Coronary artery (tissue), 2 donors: Measurements from ENCODE around the gene PCDH15.

ENCODE experiments used
- DNase-seq: peaks from one replicate; pipeline ENCODE4 v3.0.0-alpha.2; 2017; ENCODE audit warnings: low spot score
- H3K27ac ChIP-seq, 2 donors: fragments of 200-600 bp; sonication (generic); one replicate each; pipeline ENCODE4 v1.5.1; 2016 to 2019
- H3K4me3 ChIP-seq: fragments of 200-600 bp; sonication (generic); 2 replicates; pipeline ENCODE4 v1.5.1; 2016; ENCODE audit warnings: mild to moderate bottlenecking, moderate library complexity
- CTCF ChIP-seq: fragments of 200-600 bp; sonication (generic); IDR thresholded peaks from one replicate; pipeline ENCODE4 v1.5.1; 2019; ENCODE audit warnings: antibody characterized with exemption

Gene PCDH15

GRCh38 chr10:54485971-54486370 lies 315.1 kb downstream of the PCDH15 start:
- TF ChIP-seq CTCF: no peak
- no peak overlapping the region for H3K27ac ChIP-seq
- no peak overlapping the region for H3K4me3 ChIP-seq
- DNase-seq: no peak

- no peak for TF ChIP-seq CTCF
- no peak overlapping the region for H3K27ac ChIP-seq
- H3K4me3 ChIP-seq: no peak overlapping the region
- no peak for DNase-seq
These were observed 316.8 kb downstream of the PCDH15 start for GRCh38 chr10:54484186-54484585.

- DNase-seq: no peak
- no peak for TF ChIP-seq CTCF
- Histone ChIP-seq H3K4me3 (no peak overlapping the region), H3K27ac (no peak overlapping the region)
These were observed 322.4 kb downstream of the PCDH15 start for GRCh38 chr10:54478601-54479000.

DNA sequence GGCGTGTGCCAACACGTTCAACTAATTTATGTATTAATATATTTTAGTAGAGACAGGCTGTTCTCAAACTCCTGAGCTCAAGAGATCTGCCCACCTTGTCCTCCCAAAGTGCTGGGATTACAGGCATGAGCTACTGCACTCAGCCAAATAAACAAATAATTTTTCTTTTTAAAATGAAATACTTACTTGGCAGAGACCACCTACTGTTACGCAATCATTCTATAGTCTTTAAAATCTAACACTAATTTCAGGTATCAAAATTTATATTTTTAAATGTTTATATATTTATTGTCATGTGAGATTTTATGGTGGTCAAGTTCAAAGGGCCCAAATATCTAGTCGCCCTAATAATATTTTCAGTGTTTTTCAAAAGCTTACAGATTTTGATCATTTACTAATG lies 323.3 kb downstream of the PCDH15 start:
- no peak for TF ChIP-seq CTCF
- Histone ChIP-seq H3K27ac (no peak overlapping the region), H3K4me3 (no peak overlapping the region)
- no peak for DNase-seq

DNA sequence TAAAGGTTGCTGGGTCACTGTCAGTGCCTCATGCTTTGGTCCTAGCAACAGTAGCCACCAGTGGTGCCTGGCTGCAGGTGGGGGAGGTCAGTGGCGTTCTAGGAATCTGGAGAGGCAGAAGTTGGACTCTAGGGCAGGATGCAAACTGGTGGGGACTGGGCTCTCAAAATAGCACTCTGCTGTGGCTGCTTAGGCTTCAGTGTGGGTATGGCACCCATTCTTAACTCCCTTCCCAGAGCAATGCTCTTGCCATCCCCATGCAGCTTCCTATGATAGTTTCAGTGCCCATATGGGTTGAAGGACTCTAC lies 330.8 kb downstream of the PCDH15 start:
- no peak for DNase-seq
- H3K27ac ChIP-seq: no peak overlapping the region
- no peak for TF ChIP-seq CTCF
- H3K4me3 ChIP-seq: no peak overlapping the region

DNA sequence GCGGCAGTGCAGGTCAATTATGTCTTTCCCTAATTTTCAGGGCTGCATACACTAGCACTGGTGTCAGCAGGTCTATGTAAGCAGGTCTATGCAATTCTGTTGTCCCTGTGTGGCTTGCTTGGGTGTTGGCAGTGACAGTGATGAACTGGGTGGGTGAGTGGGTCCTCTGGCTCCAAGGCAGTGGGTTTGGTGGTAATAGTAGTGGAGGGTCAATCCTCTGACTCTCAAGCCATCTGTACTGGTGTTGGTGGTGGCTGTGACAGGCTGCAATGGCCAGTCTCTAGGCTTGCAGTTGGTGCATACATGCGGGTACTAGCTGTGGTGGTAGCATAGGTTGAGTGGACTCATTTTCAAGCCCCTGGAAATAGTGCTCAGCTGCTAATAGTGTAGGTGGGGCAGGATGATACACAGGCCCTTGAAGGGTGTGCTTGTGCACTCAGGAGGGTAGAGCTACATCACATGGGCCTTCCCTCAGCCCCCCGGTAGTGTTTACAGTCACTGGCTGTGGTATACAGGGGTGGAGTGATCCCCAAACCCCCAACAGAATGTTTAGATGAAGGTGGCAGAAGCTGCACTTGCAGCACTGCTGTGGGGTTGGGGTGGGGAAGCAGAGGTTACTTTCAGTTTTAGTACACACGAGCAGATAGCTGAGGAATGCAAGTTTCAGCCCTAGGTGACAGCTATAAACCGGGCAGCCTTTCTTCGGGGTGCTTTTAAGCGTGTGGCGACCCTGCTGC lies 331.3 kb downstream of the PCDH15 start:
- no peak for TF ChIP-seq CTCF
- H3K4me3 ChIP-seq: no peak overlapping the region
- DNase-seq: no peak

GRCh38 chr10:54454271-54454670 lies 346.8 kb downstream of the PCDH15 start:
- TF ChIP-seq CTCF: no peak
- DNase-seq: no peak
- no peak overlapping the region for H3K4me3 ChIP-seq
- no peak overlapping the region for H3K27ac ChIP-seq

More for the DNA sequence above, 331.3 kb downstream of the PCDH15 start:
- H3K27ac ChIP-seq: no peak overlapping the region
